ENCODE data around the gene ZNF638.

Gene ZNF638

GRCh38 chr2:71469403-71470398 lies 138.1 kb downstream of the ZNF638 start:
- DNase-seq (ENCODE audit: low spot score), result no peak

- DNase-seq (ENCODE audit: low spot score), result no peak
These were observed 139.7 kb downstream of the ZNF638 start for GRCh38 chr2:71471276-71471675.

GRCh38 chr2:71472019-71472418 lies 140.4 kb downstream of the ZNF638 start:
- no peak for DNase-seq (ENCODE audit: low spot score)

GRCh38 chr2:71473346-71474031 lies 141.9 kb downstream of the ZNF638 start:
- DNase-seq (ENCODE audit: low spot score), result no peak

- DNase-seq (ENCODE audit: low spot score), result no peak
These were observed 142.6 kb downstream of the ZNF638 start for GRCh38 chr2:71474116-71474743.

- DNase-seq (ENCODE audit: low spot score), result no peak
These were observed 143.3 kb downstream of the ZNF638 start for GRCh38 chr2:71474744-71475397.

GRCh38 chr2:71476495-71476894 lies 144.9 kb downstream of the ZNF638 start:
- no peak for DNase-seq (ENCODE audit: low spot score)

- no peak for DNase-seq (ENCODE audit: low spot score)
These were observed 145.7 kb downstream of the ZNF638 start for GRCh38 chr2:71477231-71477691.

GRCh38 chr2:71478806-71479205 lies 147.2 kb downstream of the ZNF638 start:
- DNase-seq (ENCODE audit: low spot score), result no peak

- no peak for DNase-seq (ENCODE audit: low spot score)
These were observed 147.7 kb downstream of the ZNF638 start for GRCh38 chr2:71479261-71479660.

GRCh38 chr2:71481111-71481510 lies 149.5 kb downstream of the ZNF638 start:
- no peak for DNase-seq (ENCODE audit: low spot score)

GRCh38 chr2:71482055-71482454 lies 150.5 kb downstream of the ZNF638 start:
- no peak for DNase-seq (ENCODE audit: low spot score)

- DNase-seq (ENCODE audit: low spot score), result no peak
These were observed 151.7 kb downstream of the ZNF638 start for GRCh38 chr2:71483246-71483645.

GRCh38 chr2:71484354-71484753 lies 152.8 kb downstream of the ZNF638 start:
- no peak for DNase-seq (ENCODE audit: low spot score)
